ENCODE data around the gene ZNF217. TPM values are rescaled to one million over a fixed set of nuclear protein-coding genes. Genes with fewer than 3 reads are reported as not detected.
"Not testable (repeated sequence)": the region's sequence is repeated elsewhere in the genome, so short reads cannot be mapped to it uniquely, and the experiment has no call there.

The ZNF217 gene
- total RNA-seq, 4 donors from 2014 or later, result 18.0 to 42.8 (median 27.8) TPM

DNA sequence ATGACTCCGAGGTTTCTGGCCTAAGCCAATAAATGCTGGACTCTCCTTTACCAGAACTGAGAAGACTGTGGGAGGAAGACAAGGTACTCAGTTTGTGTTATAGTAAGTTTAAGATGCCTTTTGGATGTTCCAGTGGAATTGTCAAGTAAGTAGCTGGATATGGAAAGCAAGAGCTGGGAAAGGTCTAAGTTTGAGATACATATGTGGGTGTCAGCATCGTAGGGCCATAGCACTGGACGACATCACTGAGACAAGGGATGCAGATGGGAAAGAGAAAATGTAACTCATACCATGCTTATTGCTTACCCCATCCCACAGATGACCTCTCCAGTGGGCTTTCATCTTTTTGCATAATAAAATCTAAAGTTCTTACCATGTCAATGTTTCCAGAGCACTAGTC lies 45.5 kb upstream of the ZNF217 start:
- WGBS, 2 donors, result 92 to 95% methylated on average over 3 of the region's 3 CpGs
- TF ChIP-seq, protein P1, sequence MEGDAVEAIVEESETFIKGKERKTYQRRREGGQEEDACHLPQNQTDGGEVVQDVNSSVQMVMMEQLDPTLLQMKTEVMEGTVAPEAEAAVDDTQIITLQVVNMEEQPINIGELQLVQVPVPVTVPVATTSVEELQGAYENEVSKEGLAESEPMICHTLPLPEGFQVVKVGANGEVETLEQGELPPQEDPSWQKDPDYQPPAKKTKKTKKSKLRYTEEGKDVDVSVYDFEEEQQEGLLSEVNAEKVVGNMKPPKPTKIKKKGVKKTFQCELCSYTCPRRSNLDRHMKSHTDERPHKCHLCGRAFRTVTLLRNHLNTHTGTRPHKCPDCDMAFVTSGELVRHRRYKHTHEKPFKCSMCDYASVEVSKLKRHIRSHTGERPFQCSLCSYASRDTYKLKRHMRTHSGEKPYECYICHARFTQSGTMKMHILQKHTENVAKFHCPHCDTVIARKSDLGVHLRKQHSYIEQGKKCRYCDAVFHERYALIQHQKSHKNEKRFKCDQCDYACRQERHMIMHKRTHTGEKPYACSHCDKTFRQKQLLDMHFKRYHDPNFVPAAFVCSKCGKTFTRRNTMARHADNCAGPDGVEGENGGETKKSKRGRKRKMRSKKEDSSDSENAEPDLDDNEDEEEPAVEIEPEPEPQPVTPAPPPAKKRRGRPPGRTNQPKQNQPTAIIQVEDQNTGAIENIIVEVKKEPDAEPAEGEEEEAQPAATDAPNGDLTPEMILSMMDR (IDR thresholded peaks at IDR 0.05), result no peak
- no peak for TF ChIP-seq POLR2A (IDR thresholded peaks at IDR 0.05)
- H3K4me3 ChIP-seq (replicated peaks in 1 of 3), result no peak overlapping the region
- no peak overlapping the region for H3K27ac ChIP-seq
- no peak for DNase-seq
- peaks cover 10 to 15% of the 10 kb centered on the region in 2 donors for H3K4me1 ChIP-seq
- intact Hi-C loops (cut with DNase I), result no loop called here
- no peaks in the 10 kb centered on the region for H3K36me3 ChIP-seq
- H3K27me3 ChIP-seq, result no peaks in the 10 kb centered on the region
- H3K9me3 ChIP-seq, result no peaks in the 10 kb centered on the region

DNA sequence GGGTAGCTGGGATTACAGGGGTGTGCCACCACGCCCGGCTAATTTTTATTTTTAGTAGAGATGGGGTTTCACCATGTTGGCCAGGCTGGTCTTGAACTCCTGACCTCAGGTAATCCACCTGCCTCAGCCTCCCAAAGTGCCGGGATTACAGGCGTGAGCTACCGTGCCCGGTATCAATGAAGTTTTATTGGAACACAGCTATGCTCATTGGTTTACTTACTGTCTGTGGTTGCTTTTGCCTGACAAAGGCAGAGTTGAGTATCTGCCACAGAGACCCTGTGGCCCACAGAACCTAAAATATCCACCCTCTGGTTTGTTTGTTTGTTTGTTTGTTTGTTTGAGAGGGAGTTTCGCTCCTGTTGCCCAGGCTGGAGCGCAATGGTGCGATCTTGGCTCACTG lies 43.7 kb upstream of the ZNF217 start:
- H3K27me3 ChIP-seq; DNase-seq; H3K27ac ChIP-seq; intact Hi-C loops (cut with DNase I); H3K4me3 ChIP-seq (replicated peaks in 1 of 3); H3K36me3 ChIP-seq; H3K9me3 ChIP-seq; H3K4me1 ChIP-seq: not testable (repeated sequence)
- 97% methylated on average over 9 of the region's 9 CpGs for WGBS, 2 donors

DNA sequence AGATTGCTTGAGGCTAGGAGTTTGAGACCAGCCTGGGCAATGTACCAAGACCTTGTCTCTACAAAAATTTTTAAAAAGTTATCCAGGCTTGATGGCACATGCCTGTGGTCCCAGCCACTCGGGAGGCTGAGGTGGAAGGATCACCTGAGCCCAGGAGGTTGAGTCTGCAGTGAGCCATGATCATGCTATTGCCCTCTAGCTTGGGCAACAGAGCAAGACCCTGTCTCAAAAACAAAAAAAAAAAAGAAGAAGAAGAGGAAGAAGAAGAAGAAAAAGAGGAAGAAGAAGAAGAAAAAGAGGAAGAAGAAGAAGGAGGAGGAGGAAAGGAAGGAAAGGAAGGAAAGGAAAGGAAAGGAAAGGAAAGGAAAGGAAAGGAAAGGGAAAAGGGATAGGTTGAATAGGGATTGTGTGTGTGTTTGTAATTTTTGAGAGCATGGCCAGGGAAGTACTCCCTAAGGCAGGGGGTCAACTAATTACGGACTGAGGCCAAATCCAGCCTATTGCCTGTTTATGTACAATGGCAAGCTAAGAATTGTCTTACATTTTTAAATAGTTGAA lies 43.0 kb upstream of the ZNF217 start:
- DNase-seq, result no peak
- TF ChIP-seq, protein P1 (IDR thresholded peaks at IDR 0.05), result no peak
- no peak for TF ChIP-seq POLR2A (IDR thresholded peaks at IDR 0.05)
- H3K4me3 ChIP-seq (replicated peaks in 1 of 3), result no peak overlapping the region
- H3K9me3 ChIP-seq, result no peaks in the 10 kb centered on the region
- no peak overlapping the region for H3K27ac ChIP-seq
- no peaks in the 10 kb centered on the region for H3K27me3 ChIP-seq
- no peaks in the 10 kb centered on the region for H3K4me1 ChIP-seq
- no peaks in the 10 kb centered on the region for H3K36me3 ChIP-seq
- WGBS, 2 donors, result 78 to 82% methylated on average over 2 of the region's 2 CpGs
- intact Hi-C loops (cut with DNase I), result no loop called here

DNA sequence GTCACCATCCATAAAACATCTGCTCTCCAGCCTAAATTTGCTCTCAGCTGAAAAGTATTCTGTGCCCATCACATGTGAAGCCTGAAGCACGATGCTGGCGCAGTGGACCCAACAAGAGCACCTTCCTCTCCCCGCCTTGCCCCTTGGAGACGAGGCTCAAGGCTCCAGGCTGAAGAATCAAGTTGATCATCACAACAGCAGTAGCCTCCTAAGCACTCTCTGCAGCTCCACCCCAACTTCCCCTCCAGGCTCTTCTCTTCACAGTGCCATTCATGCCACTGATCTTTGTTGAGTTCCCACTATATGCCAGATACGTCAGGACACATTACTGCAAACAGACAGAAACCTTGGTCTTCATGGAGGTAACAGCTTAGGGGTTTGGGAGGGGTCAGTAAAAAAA lies 41.6 kb upstream of the ZNF217 start:
- DNase-seq, result no peak
- Histone ChIP-seq H3K27me3 (no peaks in the 10 kb centered on the region), H3K4me1 (no peaks in the 10 kb centered on the region), H3K27ac (no peak overlapping the region), H3K9me3 (no peaks in the 10 kb centered on the region), H3K4me3 (replicated peaks in 1 of 3) (no peak overlapping the region), H3K36me3 (no peaks in the 10 kb centered on the region)
- no peak for TF ChIP-seq POLR2A (IDR thresholded peaks at IDR 0.05)
- TF ChIP-seq, protein P1 (IDR thresholded peaks at IDR 0.05), result no peak
- WGBS, 2 donors, result 89 to 91% methylated on average over 5 of the region's 5 CpGs
- intact Hi-C loops (cut with DNase I), result no loop called here

DNA sequence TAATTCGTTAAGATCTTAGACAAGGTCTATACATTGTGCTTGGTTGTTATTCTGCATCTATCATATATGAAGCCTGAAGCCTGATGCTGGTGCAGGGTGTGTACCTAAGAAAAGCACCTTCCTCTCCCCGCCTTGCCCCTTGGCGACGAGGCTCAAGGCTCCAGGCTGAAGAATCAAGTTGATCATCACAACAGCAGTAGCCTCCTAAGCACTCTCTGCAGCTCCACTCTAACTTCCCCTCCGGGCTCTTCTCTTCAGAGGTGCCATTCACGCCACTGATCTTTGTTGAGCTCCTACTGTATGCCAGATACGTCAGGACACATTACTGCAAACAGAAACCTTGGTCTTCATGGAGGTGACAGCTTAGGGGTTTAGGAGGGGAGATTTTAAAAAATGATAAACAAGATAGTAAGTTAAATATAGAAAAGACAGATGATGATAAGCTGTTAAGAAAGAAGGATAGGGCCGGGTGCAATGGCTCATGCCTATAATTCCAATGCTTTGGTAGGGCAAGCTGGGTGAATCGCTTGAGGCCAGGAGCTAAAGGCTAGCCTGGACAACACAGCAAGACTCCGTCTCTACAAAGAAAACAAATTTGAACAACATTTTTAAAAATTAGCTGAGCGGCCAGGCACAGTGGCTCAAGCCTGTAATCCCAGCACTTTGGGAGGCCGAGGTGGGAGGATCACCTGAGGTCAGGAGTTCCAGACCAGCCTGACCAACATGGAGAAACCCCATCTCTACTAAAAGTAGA lies 38.4 kb upstream of the ZNF217 start:
- Histone ChIP-seq H3K4me1 (no peaks in the 10 kb centered on the region), H3K27ac (no peak overlapping the region), H3K36me3 (no peaks in the 10 kb centered on the region), H3K27me3 (no peaks in the 10 kb centered on the region), H3K4me3 (replicated peaks in 1 of 3) (no peak overlapping the region), H3K9me3 (no peaks in the 10 kb centered on the region)
- WGBS, 2 donors, result 80 to 94% methylated on average over 12 of the region's 12 CpGs
- TF ChIP-seq, protein P1 (IDR thresholded peaks at IDR 0.05), result no peak
- no peak for TF ChIP-seq POLR2A (IDR thresholded peaks at IDR 0.05)
- intact Hi-C loops (cut with DNase I), result no loop called here
- no peak for DNase-seq

Data from thyroid gland (tissue), 4 donors.